HG03159 (cell line): ENCODE measurements around the gene ANKRD17.
A peak's percentile ranks its signal among the peaks of the same experiment; 100 is the strongest.
"Not testable (repeated sequence)": the region's sequence is repeated elsewhere in the genome, so short reads cannot be mapped to it uniquely, and the experiment has no call there.

Experiments
- ATAC-seq: cut with Tn5 transposase; IDR thresholded peaks from one replicate; pipeline ENCODE4 v1.9.1; 2021; ENCODE audit warnings: mild to moderate bottlenecking, moderate library complexity; ENCODE audit not compliant: unreplicated experiment

The ANKRD17 gene

GRCh38 chr4:73258686-73259570 lies at the start of gene ANKRD17:
Gene ANKRD17 (minus strand): TSS chr4:73258798. CDS start chr4:73258668, 130 bp downstream.
- peak; percentile 77 for ATAC-seq

- ATAC-seq: no peak
Observed at GRCh38 chr4:73308286-73308685, 49.7 kb upstream of the ANKRD17 start.

GRCh38 chr4:73303711-73304110 lies 45.1 kb upstream of the ANKRD17 start:
- ATAC-seq: no peak

GRCh38 chr4:73299548-73300280 lies 41.1 kb upstream of the ANKRD17 start:
- no peak for ATAC-seq

GRCh38 chr4:73292661-73293060 lies 34.1 kb upstream of the ANKRD17 start:
- ATAC-seq: not testable (repeated sequence)

- ATAC-seq: no peak
Observed at GRCh38 chr4:73281982-73282381, 23.4 kb upstream of the ANKRD17 start.

- no peak for ATAC-seq
Observed at GRCh38 chr4:73281396-73281795, 22.8 kb upstream of the ANKRD17 start.

GRCh38 chr4:73277201-73277600 lies 18.6 kb upstream of the ANKRD17 start:
- ATAC-seq: no peak

GRCh38 chr4:73275318-73275654 lies 16.7 kb upstream of the ANKRD17 start:
- no peak for ATAC-seq

- no peak for ATAC-seq
Observed at GRCh38 chr4:73272816-73273215, 14.2 kb upstream of the ANKRD17 start.

GRCh38 chr4:73267050-73267449 lies 8.5 kb upstream of the ANKRD17 start:
- ATAC-seq: no peak

- ATAC-seq: peak; percentile 2
Observed at GRCh38 chr4:73259571-73260090, 1.0 kb upstream of the ANKRD17 start.

- ATAC-seq: peak; percentile 28
Observed at GRCh38 chr4:73258436-73258685, 237 bp downstream of the ANKRD17 start.

GRCh38 chr4:73257651-73258435 lies 755 bp downstream of the ANKRD17 start:
- ATAC-seq: peak; percentile 26

GRCh38 chr4:73257234-73257633 lies 1.4 kb downstream of the ANKRD17 start:
- peak; percentile 32 for ATAC-seq

GRCh38 chr4:73255847-73256246 lies 2.8 kb downstream of the ANKRD17 start:
- ATAC-seq: not testable (repeated sequence)

- ATAC-seq: no peak
Observed at GRCh38 chr4:73252001-73252400, 6.6 kb downstream of the ANKRD17 start.

GRCh38 chr4:73251384-73251783 lies 7.2 kb downstream of the ANKRD17 start:
- ATAC-seq: no peak

- no peak for ATAC-seq
Observed at GRCh38 chr4:73250642-73251041, 8.0 kb downstream of the ANKRD17 start.

GRCh38 chr4:73248821-73249220 lies 9.8 kb downstream of the ANKRD17 start:
- no peak for ATAC-seq

- ATAC-seq: no peak
Observed at GRCh38 chr4:73248416-73248815, 10.2 kb downstream of the ANKRD17 start.
